Measurements from ENCODE around the gene COL4A4.

- TF ChIP-seq SIN3A (IDR thresholded peaks at IDR 0.05; ENCODE audit: borderline replicate concordance, insufficient read depth, low read length) (no peak), POLR2AphosphoS5 (IDR thresholded peaks at IDR 0.05; ENCODE audit: low read depth, low read length) (no peak)
Observed at GRCh38 chr2:227038550-227039189, 125.3 kb downstream of the COL4A4 start.
